ENCODE data around the gene SERF2.
"Not testable (repeated sequence)": the region's sequence is repeated elsewhere in the genome, so short reads cannot be mapped to it uniquely, and the experiment has no call there.

SERF2 gene

DNA sequence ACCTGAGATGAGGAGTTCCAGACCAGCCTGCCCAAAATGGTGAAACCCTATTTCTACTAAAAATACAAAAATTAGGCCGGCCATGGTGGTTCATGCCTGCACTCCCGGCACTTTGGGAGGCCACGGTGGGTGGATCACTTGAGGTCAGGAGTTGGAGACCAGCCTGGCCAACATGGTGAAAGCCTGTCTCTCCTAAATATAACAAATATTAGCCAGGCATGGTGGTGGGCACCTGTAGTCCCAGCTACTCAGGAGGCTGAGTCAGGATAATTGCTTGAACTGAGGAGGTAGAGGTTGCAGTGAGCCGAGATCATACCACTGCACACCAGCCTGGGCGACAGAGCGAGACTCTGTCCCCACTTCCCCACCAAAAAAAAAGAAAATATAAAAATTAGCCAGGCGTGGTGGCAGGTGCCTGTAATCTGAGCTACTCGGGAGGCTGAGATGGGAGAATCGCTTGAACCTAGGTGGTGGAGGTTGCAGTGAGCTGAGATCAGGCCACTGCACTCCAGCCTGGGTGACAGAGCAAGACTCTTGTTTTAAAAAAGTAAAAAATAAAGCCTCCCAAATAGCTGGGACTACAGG lies 38.7 kb downstream of the SERF2 start:
- not testable (repeated sequence) for DNase-seq

DNA sequence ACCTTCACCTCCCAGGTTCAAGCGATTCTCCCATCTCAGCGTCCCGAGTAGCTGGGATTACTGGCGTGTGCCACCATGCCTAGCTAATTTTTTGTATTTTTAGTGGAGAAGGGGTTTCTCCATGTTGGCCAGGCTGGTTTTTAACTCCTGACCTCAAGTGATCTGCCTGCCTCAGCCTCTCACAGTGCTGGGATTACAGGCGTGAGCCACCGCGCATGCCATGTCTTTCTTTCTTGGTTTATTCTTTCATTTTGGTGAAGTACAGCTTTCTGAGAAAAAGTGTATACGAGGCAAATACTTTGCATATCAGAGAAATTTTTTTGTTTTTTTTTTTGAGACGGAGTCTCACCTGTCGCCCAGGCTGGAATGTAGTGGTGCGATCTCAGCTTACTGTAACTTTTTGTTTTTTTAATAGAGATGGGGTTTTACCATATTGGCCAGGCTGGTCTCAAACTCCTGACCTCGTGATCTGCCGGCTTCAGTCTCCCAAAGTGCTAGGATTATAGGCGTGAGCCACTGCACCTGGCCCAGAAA lies 39.5 kb downstream of the SERF2 start:
- DNase-seq: not testable (repeated sequence)

DNA sequence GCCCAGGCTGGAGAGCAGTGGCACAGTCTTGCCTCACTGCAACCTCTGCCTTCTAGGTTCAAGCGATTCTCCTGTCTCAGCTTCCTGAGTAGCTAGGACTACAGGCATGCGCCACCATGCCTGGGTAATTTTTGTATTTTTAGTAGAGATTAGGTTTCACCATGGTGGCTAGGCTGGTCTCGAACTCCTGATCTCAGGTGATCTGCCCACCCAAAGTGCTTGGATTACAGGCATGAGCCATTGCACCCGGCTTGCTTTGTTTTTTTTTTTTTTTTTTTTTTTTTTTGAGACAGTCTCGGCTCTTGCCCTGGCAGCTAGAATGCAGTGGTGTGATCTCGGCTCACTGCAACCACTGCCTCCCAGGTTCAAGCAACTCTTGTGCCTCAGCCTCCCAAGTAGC lies 40.4 kb downstream of the SERF2 start:
- not testable (repeated sequence) for DNase-seq

DNA sequence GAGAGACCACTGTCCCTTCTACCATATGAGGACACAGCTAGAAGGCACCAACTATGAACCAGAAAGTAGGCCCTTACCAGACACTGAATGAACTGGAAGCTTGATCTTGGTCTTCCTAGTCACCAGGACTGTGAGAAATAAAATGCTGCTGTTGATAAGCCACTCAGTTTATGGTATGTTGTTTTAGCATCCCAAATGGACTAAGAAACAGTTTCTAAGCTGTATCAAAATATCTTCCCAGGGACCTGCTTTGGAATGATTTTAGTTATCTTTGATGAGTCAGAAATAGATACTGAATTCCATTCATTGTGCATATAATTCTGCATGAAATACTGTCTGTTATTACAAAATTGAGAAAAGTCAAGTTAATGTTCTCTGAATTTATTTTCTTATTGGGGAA lies 53.3 kb downstream of the SERF2 start:
- DNase-seq: no peak
